GM12864 (cell line): ENCODE measurements around the gene KCNAB1.
"Not testable (repeated sequence)": the region's sequence is repeated elsewhere in the genome, so short reads cannot be mapped to it uniquely, and the experiment has no call there.

Source experiments
- DNase-seq: peaks from one replicate; pipeline ENCODE4 v3.0.0-alpha.2; 2011; ENCODE audit warnings: low read depth
- H3K4me3 ChIP-seq: 2 replicates; pipeline ENCODE4 v1.5.1; 2011; ENCODE audit warnings: mild to moderate bottlenecking, low read depth, low read length, control low read depth
- CTCF ChIP-seq: IDR thresholded peaks from 2 replicates; pipeline ENCODE4 v1.5.1; 2011; ENCODE audit warnings: low read depth, mild to moderate bottlenecking, moderate library complexity, low read length, control low read depth, inconsistent platforms; ENCODE audit errors: missing control alignments

The KCNAB1 gene

GRCh38 chr3:156120528-156121251 is at the start of gene KCNAB1:
KCNAB1 (plus strand) TSS chr3:156120578.
- no peak for TF ChIP-seq CTCF
- DNase-seq: no peak
- no peak within 1 kb of the TSS for H3K4me3 ChIP-seq

GRCh38 chr3:156071031-156071430 is 49.3 kb upstream of the KCNAB1 start:
- no peak for TF ChIP-seq CTCF
- H3K4me3 ChIP-seq: no peak overlapping the region
- no peak for DNase-seq

GRCh38 chr3:156072950-156073657 is 47.3 kb upstream of the KCNAB1 start:
- DNase-seq, H3K4me3 ChIP-seq: not testable (repeated sequence)

- no peak overlapping the region for H3K4me3 ChIP-seq
- no peak for DNase-seq
- no peak for TF ChIP-seq CTCF
These were observed 30.3 kb upstream of the KCNAB1 start for GRCh38 chr3:156090126-156090525.

- no peak for DNase-seq
- H3K4me3 ChIP-seq: no peak overlapping the region
- no peak for TF ChIP-seq CTCF
These were observed 26.4 kb upstream of the KCNAB1 start for GRCh38 chr3:156093964-156094363.

GRCh38 chr3:156094391-156094790 is 26.0 kb upstream of the KCNAB1 start:
- TF ChIP-seq CTCF: no peak
- no peak for DNase-seq
- H3K4me3 ChIP-seq: no peak overlapping the region

- not testable (repeated sequence) for DNase-seq, H3K4me3 ChIP-seq
These were observed 24.7 kb upstream of the KCNAB1 start for GRCh38 chr3:156095652-156096051.

GRCh38 chr3:156098437-156099035 is 21.8 kb upstream of the KCNAB1 start:
- no peak overlapping the region for H3K4me3 ChIP-seq
- peak; percentile 4 for DNase-seq
- no peak for TF ChIP-seq CTCF

GRCh38 chr3:156099348-156099747 is 21.0 kb upstream of the KCNAB1 start:
- not testable (repeated sequence) for DNase-seq, H3K4me3 ChIP-seq

- not testable (repeated sequence) for H3K4me3 ChIP-seq, DNase-seq
These were observed 20.4 kb upstream of the KCNAB1 start for GRCh38 chr3:156099984-156100383.
